ENCODE measurements around the gene SLC7A7.

DNA sequence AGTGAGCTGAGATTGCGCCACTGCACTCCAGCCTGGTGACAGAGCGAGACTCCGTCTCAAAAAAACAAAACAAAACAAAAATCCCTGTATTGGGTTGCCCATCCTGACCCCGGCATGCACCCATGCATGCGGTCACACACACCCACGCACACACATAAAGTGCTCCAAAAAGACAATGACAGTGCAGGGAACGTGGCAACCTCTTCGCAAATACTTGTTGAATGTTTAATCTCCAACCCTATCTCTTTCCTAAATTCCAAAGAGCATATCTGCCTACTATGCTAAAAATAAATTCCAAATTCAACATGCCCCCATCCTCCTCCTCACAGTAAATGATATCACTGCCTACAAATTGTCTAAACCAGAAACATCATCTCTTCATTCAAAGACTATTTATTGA lies 13.5 kb downstream of the SLC7A7 start:
- TF ChIP-seq EZH2 (IDR thresholded peaks at IDR 0.05; ENCODE audit: low read length, missing control alignments) = no peak
- TF ChIP-seq, protein P1, sequence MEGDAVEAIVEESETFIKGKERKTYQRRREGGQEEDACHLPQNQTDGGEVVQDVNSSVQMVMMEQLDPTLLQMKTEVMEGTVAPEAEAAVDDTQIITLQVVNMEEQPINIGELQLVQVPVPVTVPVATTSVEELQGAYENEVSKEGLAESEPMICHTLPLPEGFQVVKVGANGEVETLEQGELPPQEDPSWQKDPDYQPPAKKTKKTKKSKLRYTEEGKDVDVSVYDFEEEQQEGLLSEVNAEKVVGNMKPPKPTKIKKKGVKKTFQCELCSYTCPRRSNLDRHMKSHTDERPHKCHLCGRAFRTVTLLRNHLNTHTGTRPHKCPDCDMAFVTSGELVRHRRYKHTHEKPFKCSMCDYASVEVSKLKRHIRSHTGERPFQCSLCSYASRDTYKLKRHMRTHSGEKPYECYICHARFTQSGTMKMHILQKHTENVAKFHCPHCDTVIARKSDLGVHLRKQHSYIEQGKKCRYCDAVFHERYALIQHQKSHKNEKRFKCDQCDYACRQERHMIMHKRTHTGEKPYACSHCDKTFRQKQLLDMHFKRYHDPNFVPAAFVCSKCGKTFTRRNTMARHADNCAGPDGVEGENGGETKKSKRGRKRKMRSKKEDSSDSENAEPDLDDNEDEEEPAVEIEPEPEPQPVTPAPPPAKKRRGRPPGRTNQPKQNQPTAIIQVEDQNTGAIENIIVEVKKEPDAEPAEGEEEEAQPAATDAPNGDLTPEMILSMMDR (conservative IDR thresholded peaks at IDR 0.05 in 1 of 2, IDR thresholded peaks at IDR 0.05 in 1 of 2; ENCODE audit: low read depth in 1 of 2, low read length in 2 of 2) = no peak

Measured in fibroblast of lung (primary cell).